Natural killer cell treated with Interleukin-12 subunit alpha and Interleukin-12 subunit beta and Interleukin-15 and Interleukin-18, amount 100 ng/mL, for 72 hours (primary cell): Measurements from ENCODE around the gene ANKRD55. TPM values are rescaled to one million over a fixed set of nuclear protein-coding genes. Genes with fewer than 3 reads are reported as not detected.
A peak's percentile ranks its signal among the peaks of the same experiment; 100 is the strongest.
"Not testable (repeated sequence)": the region's sequence is repeated elsewhere in the genome, so short reads cannot be mapped to it uniquely, and the experiment has no call there.

Experiments
- ATAC-seq, 2 donors: fragments of 150-1000 bp; cut with Tn5 transposase in 1 of 2; sonication (Bioruptor Pico), chemical (Tn5 transposase) in 1 of 2; 2 replicates each; pipeline ENCODE4 v1.10.0; 2021
- DNase-seq: peaks from one replicate; pipeline ENCODE4 v3.0.0; 2022; ENCODE audit warnings: low spot score
- H3K27ac Mint-ChIP-seq, 2 donors: 1 replicate in 1 of 2; 2 replicates in 1 of 2; pipeline ENCODE4 v1.8.0; 2022; ENCODE audit warnings: mixed read lengths in 2 of 2, mild to moderate bottlenecking in 1 of 2, moderate library complexity in 1 of 2
- H3K27me3 Mint-ChIP-seq, 2 donors: 1 replicate in 1 of 2; 2 replicates in 1 of 2; pipeline ENCODE4 v1.8.0; 2022; ENCODE audit warnings: mixed read lengths in 2 of 2
- H3K36me3 Mint-ChIP-seq: one replicate; pipeline ENCODE4 v1.8.0; 2022; ENCODE audit warnings: mixed read lengths
- H3K4me1 Mint-ChIP-seq, 2 donors: 1 replicate in 1 of 2; 2 replicates in 1 of 2; pipeline ENCODE4 v1.8.0; 2022; ENCODE audit warnings: low read depth in 2 of 2, mixed read lengths in 2 of 2, mild to moderate bottlenecking in 1 of 2
- H3K4me3 Mint-ChIP-seq: one replicate; pipeline ENCODE4 v1.8.0; 2022; ENCODE audit warnings: mixed read lengths
- H3K9me3 Mint-ChIP-seq: 2 replicates; pipeline ENCODE4 v1.8.0; 2022; ENCODE audit warnings: mixed read lengths
- total RNA-seq, 2 donors: library from RNA; stranded (reverse); gene quantifications; one replicate each; pipeline ENCODE4 v1.2.3, GENCODE V29; 2022

Gene ANKRD55
- total RNA-seq, 2 donors from 2014 or later, result 0.28 TPM; not detected in 1

GRCh38 chr5:56102207-56102606 lies 130.9 kb downstream of the ANKRD55 start:
- DNase-seq, result not testable (repeated sequence)

GRCh38 chr5:56101180-56101579 lies 131.9 kb downstream of the ANKRD55 start:
- no peak overlapping the region for H3K27ac Mint-ChIP-seq
- no peaks in the 10 kb centered on the region for H3K36me3 Mint-ChIP-seq
- H3K4me3 Mint-ChIP-seq, result no peak overlapping the region
- no peaks in the 10 kb centered on the region for H3K9me3 Mint-ChIP-seq
- DNase-seq (no peak), ATAC-seq (no peak)
- H3K27me3 Mint-ChIP-seq, result peaks cover 19 to 25% of the 10 kb centered on the region in 2 donors
- H3K4me1 Mint-ChIP-seq, result no peaks in the 10 kb centered on the region

More at GRCh38 chr5:56102207-56102606, 130.9 kb downstream of the ANKRD55 start:
- H3K27ac Mint-ChIP-seq, H3K4me1 Mint-ChIP-seq, H3K36me3 Mint-ChIP-seq, H3K4me3 Mint-ChIP-seq, ATAC-seq, H3K9me3 Mint-ChIP-seq: not testable (repeated sequence)
- peaks cover 19 to 25% of the 10 kb centered on the region in 2 donors for H3K27me3 Mint-ChIP-seq

GRCh38 chr5:56100439-56101176 lies 132.5 kb downstream of the ANKRD55 start:
- no peak for ATAC-seq
- Mint-ChIP-seq H3K27me3 (peaks cover 16 to 20% of the 10 kb centered on the region in 2 donors), H3K9me3 (no peaks in the 10 kb centered on the region), H3K4me1 (peaks cover 0 to 3% of the 10 kb centered on the region in 2 donors), H3K36me3 (no peaks in the 10 kb centered on the region), H3K4me3 (no peak overlapping the region), H3K27ac (no peak overlapping the region)
- no peak for DNase-seq

- ATAC-seq (no peak), DNase-seq (no peak)
- Mint-ChIP-seq H3K4me3 (no peak overlapping the region), H3K27me3 (peaks cover 7% of the 10 kb centered on the region in 2 donors), H3K9me3 (no peaks in the 10 kb centered on the region), H3K4me1 (peaks cover 0 to 7% of the 10 kb centered on the region in 2 donors), H3K27ac (no peak overlapping the region), H3K36me3 (no peaks in the 10 kb centered on the region)
These were observed 133.8 kb downstream of the ANKRD55 start for GRCh38 chr5:56099346-56099745.

GRCh38 chr5:56097055-56097454 lies 136.1 kb downstream of the ANKRD55 start:
- Mint-ChIP-seq H3K4me1 (peaks cover 0 to 9% of the 10 kb centered on the region in 2 donors), H3K9me3 (no peaks in the 10 kb centered on the region), H3K27me3 (peaks cover 4 to 6% of the 10 kb centered on the region in 2 donors), H3K27ac (no peak overlapping the region), H3K4me3 (no peak overlapping the region), H3K36me3 (no peaks in the 10 kb centered on the region)
- ATAC-seq, result no peak
- DNase-seq, result no peak

GRCh38 chr5:56095579-56096102 lies 137.5 kb downstream of the ANKRD55 start:
- peak overlapping the region in 1 of 2 donors; percentile 46 for H3K27ac Mint-ChIP-seq
- H3K27me3 Mint-ChIP-seq, result peaks cover 0 to 4% of the 10 kb centered on the region in 2 donors
- ATAC-seq (no peak), DNase-seq (no peak)
- no peaks in the 10 kb centered on the region for H3K9me3 Mint-ChIP-seq
- peaks cover 0 to 14% of the 10 kb centered on the region in 2 donors for H3K4me1 Mint-ChIP-seq
- peak overlapping the region; percentile 24 for H3K4me3 Mint-ChIP-seq
- no peaks in the 10 kb centered on the region for H3K36me3 Mint-ChIP-seq

GRCh38 chr5:56094579-56095361 lies 138.4 kb downstream of the ANKRD55 start:
- Mint-ChIP-seq H3K27me3 (peaks cover 0 to 4% of the 10 kb centered on the region in 2 donors), H3K27ac (no peak overlapping the region), H3K4me1 (peaks cover 0 to 14% of the 10 kb centered on the region in 2 donors), H3K4me3 (no peak overlapping the region), H3K36me3 (no peaks in the 10 kb centered on the region), H3K9me3 (no peaks in the 10 kb centered on the region)
- ATAC-seq (peak; percentile 65 to 85), DNase-seq (no peak)

- Mint-ChIP-seq H3K27me3 (peaks cover 0 to 2% of the 10 kb centered on the region in 2 donors), H3K36me3 (no peaks in the 10 kb centered on the region), H3K27ac (no peak overlapping the region), H3K4me3 (no peak overlapping the region), H3K9me3 (no peaks in the 10 kb centered on the region), H3K4me1 (peaks cover 0 to 14% of the 10 kb centered on the region in 2 donors)
- no peak for DNase-seq
- ATAC-seq, result no peak
These were observed 139.2 kb downstream of the ANKRD55 start for GRCh38 chr5:56093970-56094369.

- no peak overlapping the region for H3K4me3 Mint-ChIP-seq
- no peaks in the 10 kb centered on the region for H3K27me3 Mint-ChIP-seq
- ATAC-seq (no peak), DNase-seq (no peak)
- no peaks in the 10 kb centered on the region for H3K9me3 Mint-ChIP-seq
- H3K27ac Mint-ChIP-seq, result no peak overlapping the region
- H3K4me1 Mint-ChIP-seq, result peaks cover 0 to 14% of the 10 kb centered on the region in 2 donors
- no peaks in the 10 kb centered on the region for H3K36me3 Mint-ChIP-seq
These were observed 141.0 kb downstream of the ANKRD55 start for GRCh38 chr5:56092115-56092514.

- DNase-seq (no peak), ATAC-seq (no peak)
- peaks cover 0 to 14% of the 10 kb centered on the region in 2 donors for H3K4me1 Mint-ChIP-seq
- H3K27ac Mint-ChIP-seq, result no peak overlapping the region
- no peak overlapping the region for H3K4me3 Mint-ChIP-seq
- H3K36me3 Mint-ChIP-seq, result no peaks in the 10 kb centered on the region
- no peaks in the 10 kb centered on the region for H3K9me3 Mint-ChIP-seq
- H3K27me3 Mint-ChIP-seq, result no peaks in the 10 kb centered on the region
These were observed 141.5 kb downstream of the ANKRD55 start for GRCh38 chr5:56091664-56092063.

GRCh38 chr5:56090793-56091460 lies 142.2 kb downstream of the ANKRD55 start:
- Mint-ChIP-seq H3K9me3 (no peaks in the 10 kb centered on the region), H3K27ac (no peak overlapping the region), H3K36me3 (no peaks in the 10 kb centered on the region), H3K27me3 (no peaks in the 10 kb centered on the region), H3K4me1 (peaks cover 0 to 14% of the 10 kb centered on the region in 2 donors), H3K4me3 (no peak overlapping the region)
- DNase-seq, result no peak
- ATAC-seq, result no peak

- Mint-ChIP-seq H3K4me3 (no peak overlapping the region), H3K27ac (no peak overlapping the region)
These were observed 143.9 kb downstream of the ANKRD55 start for GRCh38 chr5:56088967-56089829.

More at GRCh38 chr5:56088967-56089829, 143.9 kb downstream of the ANKRD55 start:
- no peak for DNase-seq
- no peaks in the 10 kb centered on the region for H3K27me3 Mint-ChIP-seq
- peak; percentile 65 to 81 for ATAC-seq
- H3K9me3 Mint-ChIP-seq, result no peaks in the 10 kb centered on the region
- no peaks in the 10 kb centered on the region for H3K36me3 Mint-ChIP-seq
- H3K4me1 Mint-ChIP-seq, result peaks cover 0 to 9% of the 10 kb centered on the region in 2 donors
